Renal cortex interstitium (tissue), 11 donors: Measurements from ENCODE around the gene HTT. TPM values are rescaled to one million over a fixed set of nuclear protein-coding genes. Genes with fewer than 3 reads are reported as not detected.

Experiments used
- DNase-seq, 11 donors: peaks; one replicate each; pipeline ENCODE4 v3.0.0-alpha.2; 2013; ENCODE audit warnings: low read depth in 9 of 11, low spot score in 4 of 11; ENCODE audit errors: extremely low read depth in 1 of 11
- polyA plus RNA-seq, 3 donors: library from polyadenylated mRNA; unstranded; fragments of 120-200 nt; gene quantifications; one replicate each; pipeline ENCODE4 v1.2.1, GENCODE V29; 2013; ENCODE audit not compliant: insufficient read length in 3 of 3

Gene HTT
- polyA plus RNA-seq, 3 donors = 30.8 to 38.1 (median 37.9) TPM

GRCh38 chr4:3263876-3264193, 189.4 kb downstream of the HTT start:
- DNase-seq = no peak

GRCh38 chr4:3266076-3266475, 191.6 kb downstream of the HTT start:
- DNase-seq = no peak

- DNase-seq = no peak
These were observed 193.3 kb downstream of the HTT start for GRCh38 chr4:3267576-3268394.

GRCh38 chr4:3268395-3269104, 194.1 kb downstream of the HTT start:
- no peak for DNase-seq

GRCh38 chr4:3269105-3269927, 194.8 kb downstream of the HTT start:
- no peak for DNase-seq

GRCh38 chr4:3269991-3270611, 195.6 kb downstream of the HTT start:
- DNase-seq = no peak

- no peak for DNase-seq
These were observed 196.7 kb downstream of the HTT start for GRCh38 chr4:3271131-3271530.

- no peak for DNase-seq
These were observed 202.5 kb downstream of the HTT start for GRCh38 chr4:3276986-3277385.

GRCh38 chr4:3280466-3280865, 206.0 kb downstream of the HTT start:
- no peak for DNase-seq

- DNase-seq = no peak
These were observed 209.0 kb downstream of the HTT start for GRCh38 chr4:3283483-3283882.

GRCh38 chr4:3283916-3284315, 209.4 kb downstream of the HTT start:
- DNase-seq = no peak

- no peak for DNase-seq
These were observed 210.5 kb downstream of the HTT start for GRCh38 chr4:3284734-3285557.

- DNase-seq = no peak
These were observed 211.3 kb downstream of the HTT start for GRCh38 chr4:3285558-3286334.

GRCh38 chr4:3286335-3287175, 212.1 kb downstream of the HTT start:
- no peak for DNase-seq

- DNase-seq = no peak
These were observed 212.9 kb downstream of the HTT start for GRCh38 chr4:3287271-3287971.

- no peak for DNase-seq
These were observed 213.6 kb downstream of the HTT start for GRCh38 chr4:3287972-3288570.
